PC-9 (cell line): Measurements from ENCODE around the gene CNDP1. TPM values are rescaled to one million over a fixed set of nuclear protein-coding genes. Genes with fewer than 3 reads are reported as not detected.
A peak's percentile ranks its signal among the peaks of the same experiment; 100 is the strongest.

Experiments
- BruUV-seq: library from RNA; stranded (reverse); fragments of 400-500 nt; replicated peaks from 2 replicates; lab custom pipeline; 2021; lab: Mats Ljungman, UMichigan
- CTCF ChIA-PET: fragments of 300-600 bp; sonication (Branson Sonifier 250); formaldehyde crosslinking; loops from one replicate; lab custom pipeline; 2022; ENCODE audit warnings: antibody characterized with exemption; lab: Charles Lee
- POLR2A ChIA-PET: fragments of 300-600 bp; sonication (Branson Sonifier 250); formaldehyde crosslinking; loops from one replicate; lab custom pipeline; 2022; ENCODE audit warnings: antibody characterized with exemption; ENCODE audit not compliant: unreplicated experiment; lab: Charles Lee
- DNase-seq, 2 experiments: peaks; one replicate each; pipeline versions ENCODE4 v3.0.0 to v3.0.0-alpha.2; 2015 to 2022; ENCODE audit warnings: mixed read lengths in 1 of 2
- H2AFZ ChIP-seq: fragments of 200-600 bp; sonication (generic); 2 replicates; pipeline ENCODE4 v1.8.1; 2017; ENCODE audit warnings: antibody characterized with exemption
- H3F3A ChIP-seq: fragments of 200-600 bp; sonication (generic); 2 replicates; pipeline ENCODE4 v1.8.1; 2017; ENCODE audit warnings: antibody characterized with exemption, mild to moderate bottlenecking, low read depth; ENCODE audit not compliant: insufficient read depth
- H3K27ac ChIP-seq: fragments of 200-600 bp; sonication (generic); 2 replicates; pipeline ENCODE4 v1.6.1; 2016; ENCODE audit warnings: mixed run types
- H3K27me3 ChIP-seq: fragments of 200-600 bp; sonication (generic); 2 replicates; pipeline ENCODE4 v1.6.1; 2016; ENCODE audit warnings: low read depth, mixed run types; ENCODE audit not compliant: insufficient read depth
- H3K36me3 ChIP-seq: fragments of 200-600 bp; sonication (generic); 2 replicates; pipeline ENCODE4 v1.6.1; 2016; ENCODE audit warnings: low read depth, mixed run types
- H3K4me1 ChIP-seq: fragments of 200-600 bp; sonication (generic); replicated peaks from 2 replicates; pipeline ENCODE4 v1.6.1; 2016; ENCODE audit warnings: mixed run types; ENCODE audit not compliant: insufficient read depth
- H3K4me2 ChIP-seq: fragments of 200-600 bp; sonication (generic); 2 replicates; pipeline ENCODE4 v1.6.1; 2017; ENCODE audit warnings: mixed run types
- H3K4me3 ChIP-seq: fragments of 200-600 bp; sonication (generic); 2 replicates; pipeline ENCODE4 v1.6.1; 2016; ENCODE audit warnings: mixed run types
- H3K79me2 ChIP-seq: fragments of 200-600 bp; sonication (generic); 2 replicates; pipeline ENCODE4 v1.6.1; 2017; ENCODE audit warnings: low read depth, mixed run types
- H3K9me2 ChIP-seq: fragments of 200-600 bp; sonication (generic); 2 replicates; pipeline ENCODE4 v1.8.1; 2017; ENCODE audit warnings: mild to moderate bottlenecking; ENCODE audit not compliant: insufficient read depth
- H3K9me3 ChIP-seq: fragments of 200-600 bp; sonication (generic); 2 replicates; pipeline ENCODE4 v1.8.1; 2016; ENCODE audit warnings: low read depth; ENCODE audit not compliant: insufficient read depth
- H4K20me1 ChIP-seq: fragments of 200-600 bp; sonication (generic); 2 replicates; pipeline ENCODE4 v1.8.1; 2017; ENCODE audit not compliant: insufficient read depth
- EZH2 ChIP-seq: fragments of 200-600 bp; sonication (generic); IDR thresholded peaks from 2 replicates; pipeline ENCODE4 v1.8.0; 2017; ENCODE audit warnings: antibody characterized with exemption, low read depth
- intact Hi-C: fragments of 100-400 bp; cut with micrococcal nuclease; formaldehyde crosslinking; loops from one replicate; pipeline ENCODE4 v1.10.0; 2022; ENCODE audit not compliant: unreplicated experiment
- total RNA-seq: library from RNA; stranded (reverse); gene quantifications from 2 replicates; pipeline ENCODE4 v1.2.3, GENCODE V29; 2021
- TF ChIP-seq, protein P1 (sequence below): fragments of 200-600 bp; sonication (generic); conservative IDR thresholded peaks from 2 replicates; pipeline ENCODE4 v1.6.1; 2017; ENCODE audit warnings: mixed run types, antibody characterized with exemption, mild to moderate bottlenecking, moderate library complexity

CNDP1 gene
- total RNA-seq, 1 experiment from 2014 or later = not detected

DNA sequence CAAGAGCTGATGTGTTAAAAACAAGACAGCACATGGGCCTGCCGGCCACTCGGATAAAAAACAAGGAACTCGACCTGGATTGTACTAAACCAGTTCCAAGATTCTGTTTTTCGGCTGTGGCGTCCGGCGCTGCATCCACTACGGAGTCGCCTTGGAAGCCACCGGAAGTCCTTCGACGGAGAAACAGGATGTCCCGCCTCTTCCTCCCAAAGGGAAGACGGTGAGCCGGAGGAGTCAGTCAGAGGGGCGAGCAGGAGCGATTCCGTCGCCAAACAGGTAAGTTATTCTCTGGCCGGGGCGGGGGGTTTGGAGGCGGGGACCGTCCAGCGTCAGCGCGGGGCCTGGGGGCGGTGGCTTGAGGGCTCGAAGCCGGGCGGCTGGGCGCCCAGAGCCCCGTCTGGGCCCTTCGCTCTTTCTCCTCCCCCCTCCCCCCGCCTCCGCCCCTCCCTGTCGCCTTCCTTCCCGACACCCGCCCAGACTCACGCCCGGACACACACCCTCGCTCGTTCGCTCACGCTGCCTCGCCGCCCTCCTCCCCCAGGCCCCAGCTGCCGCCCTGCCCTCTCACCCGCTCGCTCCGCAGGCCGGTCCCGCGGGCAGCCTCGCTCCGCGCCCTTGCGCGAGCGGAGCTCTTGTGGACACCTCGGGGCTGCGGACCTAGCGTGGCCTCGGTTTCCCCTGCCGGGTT lies 63.5 kb downstream of the CNDP1 start, which contains the start of gene ZNF407:
Gene ZNF407 (plus strand): TSS at position 209 of the 688 bp plus-strand sequence. CDS start 33,150 bp downstream, outside the sequence.
- H3K4me3 ChIP-seq = peak within 1 kb of the TSS; percentile 88
- intact Hi-C loops = loop anchor here (1.0 kb wide), 1 partner anchor 102 kb away; the partner anchor contains the start of gene CNDP2
- H3K27ac ChIP-seq = peak within 1 kb of the TSS; percentile 81
- ChIA-PET POLR2A (interaction anchor here (0.6 kb wide), 1 partner anchor 102 kb away, joined by 3 read pairs; no protein-coding TSS in a partner anchor), CTCF (no interaction called here)
- peaks cover 39% of the 10 kb centered on the region for H3K79me2 ChIP-seq
- H3F3A ChIP-seq = peaks cover 12% of the 10 kb centered on the region; the same call in 1 of the 2 replicates
- no peaks in the 10 kb centered on the region for H3K27me3 ChIP-seq
- peak within 1 kb of the TSS; percentile 93 for H3K4me2 ChIP-seq
- peaks cover 5% of the 10 kb centered on the region; the same call in 1 of the 2 replicates for H3K9me3 ChIP-seq
- H3K9me2 ChIP-seq = no peaks in the 10 kb centered on the region
- BruUV-seq = no TSS peak
- TF ChIP-seq EZH2 = no peak
- TF ChIP-seq, protein P1, sequence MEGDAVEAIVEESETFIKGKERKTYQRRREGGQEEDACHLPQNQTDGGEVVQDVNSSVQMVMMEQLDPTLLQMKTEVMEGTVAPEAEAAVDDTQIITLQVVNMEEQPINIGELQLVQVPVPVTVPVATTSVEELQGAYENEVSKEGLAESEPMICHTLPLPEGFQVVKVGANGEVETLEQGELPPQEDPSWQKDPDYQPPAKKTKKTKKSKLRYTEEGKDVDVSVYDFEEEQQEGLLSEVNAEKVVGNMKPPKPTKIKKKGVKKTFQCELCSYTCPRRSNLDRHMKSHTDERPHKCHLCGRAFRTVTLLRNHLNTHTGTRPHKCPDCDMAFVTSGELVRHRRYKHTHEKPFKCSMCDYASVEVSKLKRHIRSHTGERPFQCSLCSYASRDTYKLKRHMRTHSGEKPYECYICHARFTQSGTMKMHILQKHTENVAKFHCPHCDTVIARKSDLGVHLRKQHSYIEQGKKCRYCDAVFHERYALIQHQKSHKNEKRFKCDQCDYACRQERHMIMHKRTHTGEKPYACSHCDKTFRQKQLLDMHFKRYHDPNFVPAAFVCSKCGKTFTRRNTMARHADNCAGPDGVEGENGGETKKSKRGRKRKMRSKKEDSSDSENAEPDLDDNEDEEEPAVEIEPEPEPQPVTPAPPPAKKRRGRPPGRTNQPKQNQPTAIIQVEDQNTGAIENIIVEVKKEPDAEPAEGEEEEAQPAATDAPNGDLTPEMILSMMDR = no peak
- peak; percentile 81 to 85 for DNase-seq
- H3K4me1 ChIP-seq = peaks cover 25% of the 10 kb centered on the region
- H4K20me1 ChIP-seq = peaks cover 4% of the 10 kb centered on the region; the same call in 1 of the 2 replicates
- peak within 1 kb of the TSS; percentile 95 for H2AFZ ChIP-seq
- H3K36me3 ChIP-seq = peaks cover 16% of the 10 kb centered on the region; the same call in 1 of the 2 replicates

DNA sequence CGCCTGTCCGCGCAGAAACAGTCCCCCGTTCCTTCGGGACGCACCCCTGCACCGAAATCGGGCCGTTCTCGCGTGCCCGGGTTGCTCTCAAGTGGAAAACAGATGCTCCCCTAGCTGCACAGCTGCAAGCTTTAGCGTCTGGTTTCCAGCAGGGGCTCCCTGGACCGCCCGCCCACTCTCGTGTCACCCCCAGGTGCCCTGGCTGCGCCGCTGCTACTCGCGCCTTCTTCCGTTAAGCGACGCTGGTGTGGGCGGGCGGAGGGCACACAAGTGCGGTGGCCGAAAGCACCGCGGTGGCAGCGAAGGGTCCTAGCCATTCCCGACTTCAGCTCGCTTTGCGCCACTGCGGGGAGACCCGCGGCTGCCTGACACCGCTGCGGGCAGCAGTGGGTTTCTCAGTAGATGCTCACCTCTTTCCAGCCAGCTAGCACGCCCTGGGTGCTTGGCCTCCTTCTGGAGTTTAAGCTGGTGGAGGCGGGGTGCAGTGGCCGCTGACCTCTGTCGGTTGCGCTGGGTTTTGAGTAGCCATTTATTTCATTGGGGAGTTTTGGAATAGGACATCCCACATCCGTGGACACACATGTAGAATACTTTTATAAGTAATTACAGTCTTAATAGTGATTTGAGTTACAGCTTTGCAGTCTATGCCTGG lies 64.2 kb downstream of the CNDP1 start:
- peak overlapping the region; percentile 81 for H3K27ac ChIP-seq
- peak overlapping the region; percentile 88 for H3K4me3 ChIP-seq
- H3K9me2 ChIP-seq = no peaks in the 10 kb centered on the region
- peaks cover 12% of the 10 kb centered on the region; the same call in 1 of the 2 replicates for H3F3A ChIP-seq
- H3K4me1 ChIP-seq = peaks cover 25% of the 10 kb centered on the region
- H3K4me2 ChIP-seq = peak overlapping the region; percentile 93
- TF ChIP-seq EZH2 = no peak
- TF ChIP-seq, protein P1 = no peak; the same call in 1 of the 2 replicates
- DNase-seq = peak in 1 of 2 experiments; percentile 44
- H3K27me3 ChIP-seq = no peaks in the 10 kb centered on the region
- CTCF ChIA-PET = no interaction called here
- peaks cover 4% of the 10 kb centered on the region for H4K20me1 ChIP-seq
- H3K79me2 ChIP-seq = peaks cover 39% of the 10 kb centered on the region
- H2AFZ ChIP-seq = peak overlapping the region; percentile 95
- H3K9me3 ChIP-seq = peaks cover 5% of the 10 kb centered on the region; the same call in 1 of the 2 replicates
- intact Hi-C loops = no loop called here
- POLR2A ChIA-PET = interaction anchor here (0.6 kb wide), 1 partner anchor 17 kb away, joined by 4 read pairs; no protein-coding TSS in a partner anchor
- H3K36me3 ChIP-seq = 0 out of 2 replicates have a peak, but pooled peaks cover 13% of the 10 kb centered on the region
- TSS peak; percentile 26 for BruUV-seq

DNA sequence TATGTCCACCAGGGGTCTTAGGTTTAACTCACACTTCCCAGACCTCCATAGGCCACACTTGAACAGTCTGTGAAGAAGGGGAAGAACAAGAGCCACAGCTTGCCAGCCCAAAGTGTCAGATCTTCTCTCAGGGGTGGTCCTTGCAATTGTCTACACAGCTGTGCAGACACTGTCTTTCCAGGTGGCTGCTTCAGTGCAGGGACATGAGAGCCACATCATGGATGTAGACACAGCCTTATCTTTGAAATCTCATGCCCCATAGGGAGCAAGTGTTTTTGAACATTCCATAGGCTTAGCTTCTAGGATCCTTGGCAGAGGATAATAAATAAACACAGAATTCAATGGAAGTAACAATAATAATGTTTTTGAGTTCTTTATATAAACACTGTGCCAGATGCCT lies 70.1 kb downstream of the CNDP1 start:
- CTCF ChIA-PET = no interaction called here
- no TSS peak for BruUV-seq
- Histone ChIP-seq H3K9me3 (no peaks in the 10 kb centered on the region), H3K27me3 (no peaks in the 10 kb centered on the region), H3K9me2 (no peaks in the 10 kb centered on the region), H3K79me2 (peaks cover 20% of the 10 kb centered on the region), H4K20me1 (peaks cover 22% of the 10 kb centered on the region), H3K4me1 (peaks cover 4% of the 10 kb centered on the region; the same call in 1 of the 2 replicates), H3K36me3 (no peaks in the 10 kb centered on the region), H3K4me2 (no peak overlapping the region), H2AFZ (no peak overlapping the region), H3F3A (no peaks in the 10 kb centered on the region), H3K4me3 (no peak overlapping the region), H3K27ac (no peak overlapping the region)
- TF ChIP-seq, protein P1 = no peak
- TF ChIP-seq EZH2 = no peak
- DNase-seq = no peak
- POLR2A ChIA-PET = no interaction called here
- intact Hi-C loops = no loop called here
